HepG2 (cell line): Measurements from ENCODE around the gene SFMBT1.

ENCODE experiments used
- CREM ChIP-seq, 2 experiments: sonication (generic) in 1 of 2; formaldehyde crosslinking in 1 of 2; IDR thresholded peaks; 2 replicates each; pipeline versions ENCODE4 v1.4.0 to v1.6.1; 2016 to 2020; ENCODE audit warnings: antibody characterized with exemption in 1 of 2, mild to moderate bottlenecking in 1 of 2, missing genetic modification reagents in 1 of 2
- EP300 ChIP-seq, 3 experiments: sonication (generic) in 1 of 3; formaldehyde crosslinking in 1 of 3; IDR thresholded peaks; 2 replicates each; pipeline versions ENCODE4 v1.5.1 to v1.6.1; 2011 to 2020; ENCODE audit warnings: low read depth in 2 of 3, low read length in 2 of 3, borderline replicate concordance in 1 of 3, improper control_type of control experiment in 1 of 3, mild to moderate bottlenecking in 1 of 3, missing genetic modification reagents in 1 of 3, moderate library complexity in 1 of 3
- GABPA ChIP-seq, 2 experiments: IDR thresholded peaks; 2 replicates each; pipeline ENCODE4 v1.6.1; 2011 to 2016; ENCODE audit warnings: low read depth in 2 of 2, low read length in 1 of 2, missing biosample characterization in 1 of 2, missing genetic modification characterization in 1 of 2
- TAF1 ChIP-seq: sonication (generic); formaldehyde crosslinking; IDR thresholded peaks from 2 replicates; pipeline ENCODE4 v1.4.0; 2020; ENCODE audit warnings: missing genetic modification reagents
- TF ChIP-seq, protein P1 (sequence below): sonication (generic); formaldehyde crosslinking; IDR thresholded peaks from 2 replicates; pipeline ENCODE4 v1.5.0; 2020; ENCODE audit warnings: mild to moderate bottlenecking, missing genetic modification reagents, moderate library complexity

GRCh38 chr3:53092216-53092615, 46.3 kb upstream of the SFMBT1 start:
- no peak for TF ChIP-seq TAF1
- TF ChIP-seq GABPA (IDR thresholded peaks at IDR 0.05; ENCODE audit: low read depth, low read length): no peak
- TF ChIP-seq GABPA (CRISPR knock-in tag; IDR thresholded peaks at IDR 0.05; ENCODE audit: low read depth): no peak
- TF ChIP-seq, protein P1, sequence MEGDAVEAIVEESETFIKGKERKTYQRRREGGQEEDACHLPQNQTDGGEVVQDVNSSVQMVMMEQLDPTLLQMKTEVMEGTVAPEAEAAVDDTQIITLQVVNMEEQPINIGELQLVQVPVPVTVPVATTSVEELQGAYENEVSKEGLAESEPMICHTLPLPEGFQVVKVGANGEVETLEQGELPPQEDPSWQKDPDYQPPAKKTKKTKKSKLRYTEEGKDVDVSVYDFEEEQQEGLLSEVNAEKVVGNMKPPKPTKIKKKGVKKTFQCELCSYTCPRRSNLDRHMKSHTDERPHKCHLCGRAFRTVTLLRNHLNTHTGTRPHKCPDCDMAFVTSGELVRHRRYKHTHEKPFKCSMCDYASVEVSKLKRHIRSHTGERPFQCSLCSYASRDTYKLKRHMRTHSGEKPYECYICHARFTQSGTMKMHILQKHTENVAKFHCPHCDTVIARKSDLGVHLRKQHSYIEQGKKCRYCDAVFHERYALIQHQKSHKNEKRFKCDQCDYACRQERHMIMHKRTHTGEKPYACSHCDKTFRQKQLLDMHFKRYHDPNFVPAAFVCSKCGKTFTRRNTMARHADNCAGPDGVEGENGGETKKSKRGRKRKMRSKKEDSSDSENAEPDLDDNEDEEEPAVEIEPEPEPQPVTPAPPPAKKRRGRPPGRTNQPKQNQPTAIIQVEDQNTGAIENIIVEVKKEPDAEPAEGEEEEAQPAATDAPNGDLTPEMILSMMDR (CRISPR knock-in tag): no peak
- no peak for TF ChIP-seq CREM (IDR thresholded peaks at IDR 0.05)
- no peak for TF ChIP-seq CREM (CRISPR knock-in tag; IDR thresholded peaks at IDR 0.05)
- TF ChIP-seq EP300 (IDR thresholded peaks at IDR 0.05; ENCODE audit: low read depth in 2 of 2, low read length in 2 of 2): no peak
- no peak for TF ChIP-seq EP300 (CRISPR knock-in tag; IDR thresholded peaks at IDR 0.05; ENCODE audit: borderline replicate concordance)
